ENCODE data around the gene C1QTNF1.

Gene C1QTNF1

DNA sequence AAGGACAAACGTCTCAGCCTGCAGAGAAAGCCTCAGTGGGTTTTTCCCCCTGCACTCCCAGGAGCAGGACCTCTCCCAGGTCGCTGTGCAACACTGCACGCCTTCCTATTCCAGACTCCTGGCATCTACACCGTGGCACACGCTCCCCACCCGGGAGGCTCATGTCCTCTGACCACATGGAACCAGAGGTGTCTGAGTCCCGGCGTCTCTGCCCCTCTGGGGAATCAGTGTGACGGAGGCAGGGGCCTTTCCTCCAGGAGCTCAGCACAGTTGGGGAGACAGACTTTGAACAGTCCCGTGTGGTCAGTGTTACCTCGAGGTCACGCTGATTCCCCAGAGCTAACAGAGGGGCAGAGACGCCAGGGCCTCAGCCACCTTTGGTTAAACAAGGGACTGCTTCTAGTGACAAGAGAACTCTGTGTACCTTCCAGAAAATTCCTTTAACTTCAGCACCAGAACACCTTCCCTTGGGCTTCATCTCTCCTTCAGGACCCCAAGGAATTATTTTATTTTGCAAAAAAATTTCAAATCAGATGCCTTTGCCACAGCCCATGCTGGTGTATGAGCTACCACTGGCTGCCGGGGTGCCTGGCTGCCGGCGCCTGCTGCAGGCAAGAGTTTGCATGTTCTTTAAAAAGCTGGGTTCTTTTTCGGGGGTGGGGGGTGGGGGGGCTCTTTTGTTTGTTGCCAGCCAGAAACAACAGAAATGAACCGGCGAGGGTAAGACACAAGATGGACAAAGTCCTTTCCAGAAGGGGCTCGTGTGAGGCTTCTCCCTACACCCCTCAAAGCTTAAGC is 21.0 kb upstream of the C1QTNF1 start:
- TF ChIP-seq SUZ12 (IDR thresholded peaks at IDR 0.05; ENCODE audit: extremely low read depth, insufficient read depth, insufficient read length) (no peak), ZNF274 (IDR thresholded peaks at IDR 0.05; ENCODE audit: low read depth, low read length) (no peak), YY1 (IDR thresholded peaks at IDR 0.05; ENCODE audit: insufficient read depth, insufficient read length) (no peak)
- Histone ChIP-seq H3K9ac (ENCODE audit: insufficient read length, low read depth) (no peak overlapping the region), H3K9me3 (ENCODE audit: insufficient read depth, low read length) (no peaks in the 10 kb centered on the region), H3K36me3 (ENCODE audit: insufficient read depth, insufficient read length, low read length) (peaks cover 65% of the 10 kb centered on the region), H3K4me3 (ENCODE audit: insufficient read length, low read depth) (no peak overlapping the region), H3K4me1 (ENCODE audit: insufficient read depth, insufficient read length) (peaks cover 3% of the 10 kb centered on the region), H3K27me3 (ENCODE audit: insufficient read depth, insufficient read length) (peaks cover 17% of the 10 kb centered on the region)
- no peak for DNase-seq (ENCODE audit: low read depth, low spot score)

DNA sequence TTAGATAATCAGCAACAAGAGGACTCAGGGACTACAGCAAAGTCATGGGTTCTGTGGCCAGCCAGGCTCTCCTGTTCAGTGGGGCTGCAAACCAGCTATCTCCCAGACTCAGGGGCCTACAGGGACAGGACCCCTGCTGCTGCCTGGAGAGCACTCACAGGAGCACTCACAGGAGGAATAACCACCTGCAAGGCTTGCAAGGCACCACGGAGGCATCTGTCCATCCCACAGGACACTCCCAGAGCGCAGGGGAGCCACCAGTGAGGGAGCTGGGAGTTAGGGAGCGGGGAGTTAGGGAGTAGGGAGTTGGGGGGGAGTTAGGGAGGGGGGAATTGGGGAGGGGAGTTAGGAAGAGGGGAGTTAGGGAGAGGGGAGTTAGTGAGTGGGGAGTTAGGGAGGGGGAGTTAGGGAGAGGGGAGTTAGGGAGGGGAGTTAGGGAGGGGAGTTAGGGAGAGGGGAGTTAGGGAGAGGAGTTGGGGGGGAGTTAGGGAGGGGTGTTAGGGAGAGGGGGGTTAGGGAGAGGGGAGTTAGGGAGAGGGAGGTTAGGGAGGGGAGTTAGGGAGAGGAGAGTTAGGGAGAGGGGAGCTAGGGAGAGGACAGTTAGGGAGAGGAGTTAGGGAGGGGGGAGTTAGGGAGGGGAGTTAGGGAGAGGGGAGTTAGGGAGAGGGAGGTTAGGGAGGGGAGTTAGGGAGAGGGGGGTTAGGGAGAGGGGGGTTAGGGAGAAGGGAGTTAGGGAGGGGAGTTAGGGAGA is 20.1 kb upstream of the C1QTNF1 start:
- Histone ChIP-seq H3K27me3 (ENCODE audit: insufficient read depth, insufficient read length) (peaks cover 20% of the 10 kb centered on the region), H3K36me3 (ENCODE audit: insufficient read depth, insufficient read length, low read length) (peaks cover 60% of the 10 kb centered on the region), H3K9ac (ENCODE audit: insufficient read length, low read depth) (no peak overlapping the region), H3K4me3 (ENCODE audit: insufficient read length, low read depth) (no peak overlapping the region), H3K4me1 (ENCODE audit: insufficient read depth, insufficient read length) (peaks cover 6% of the 10 kb centered on the region), H3K9me3 (ENCODE audit: insufficient read depth, low read length) (no peaks in the 10 kb centered on the region)
- TF ChIP-seq YY1 (IDR thresholded peaks at IDR 0.05; ENCODE audit: insufficient read depth, insufficient read length) (no peak), SUZ12 (IDR thresholded peaks at IDR 0.05; ENCODE audit: extremely low read depth, insufficient read depth, insufficient read length) (no peak), ZNF274 (IDR thresholded peaks at IDR 0.05; ENCODE audit: low read depth, low read length) (no peak)
- DNase-seq (ENCODE audit: low read depth, low spot score), result no peak

DNA sequence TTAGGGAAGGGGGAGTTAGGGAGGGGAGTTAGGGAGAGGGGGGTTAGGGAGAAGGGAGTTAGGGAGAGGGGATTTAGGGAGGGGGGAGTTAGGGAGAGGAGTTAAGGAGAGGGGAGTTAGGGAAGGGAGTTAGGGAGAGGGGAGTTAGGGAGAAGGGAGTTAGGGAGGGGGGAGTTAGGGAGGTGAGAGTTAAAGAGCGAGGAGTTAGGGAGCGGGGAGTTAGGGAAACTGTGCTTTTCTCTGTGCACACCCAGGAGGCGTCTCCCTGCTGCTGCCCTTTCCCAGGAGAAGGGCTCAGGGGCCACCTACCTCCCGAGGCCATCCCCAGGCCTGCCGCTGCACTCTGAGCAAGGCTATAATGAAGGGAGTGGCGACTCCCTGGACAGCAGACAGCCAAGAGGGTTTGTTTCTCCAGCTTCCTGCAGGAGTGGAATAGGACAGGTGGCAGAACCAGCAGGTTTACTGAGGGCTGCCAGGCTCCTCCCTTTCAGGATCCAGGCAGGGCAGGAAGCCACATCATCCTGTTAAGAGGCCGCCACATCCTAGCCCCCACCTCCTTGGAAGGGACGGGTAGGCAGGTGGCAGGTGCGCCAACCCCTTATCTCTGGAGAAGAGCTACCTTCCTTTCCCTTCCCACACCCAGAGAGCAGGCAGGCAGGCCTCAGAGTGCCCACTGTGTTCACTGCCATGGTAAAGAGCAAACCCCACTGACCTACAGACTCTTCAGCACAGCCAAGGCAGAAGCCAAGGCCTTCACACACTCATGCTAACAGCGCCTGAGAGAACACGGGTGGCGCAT is 18.7 kb upstream of the C1QTNF1 start:
- H3K4me1 ChIP-seq (ENCODE audit: insufficient read depth, insufficient read length), result peaks cover 8% of the 10 kb centered on the region
- no peak overlapping the region for H3K4me3 ChIP-seq (ENCODE audit: insufficient read length, low read depth)
- H3K36me3 ChIP-seq (ENCODE audit: insufficient read depth, insufficient read length, low read length), result peaks cover 50% of the 10 kb centered on the region
- peaks cover 20% of the 10 kb centered on the region for H3K27me3 ChIP-seq (ENCODE audit: insufficient read depth, insufficient read length)
- no peak for TF ChIP-seq YY1 (IDR thresholded peaks at IDR 0.05; ENCODE audit: insufficient read depth, insufficient read length)
- TF ChIP-seq ZNF274 (IDR thresholded peaks at IDR 0.05; ENCODE audit: low read depth, low read length), result no peak
- no peak for TF ChIP-seq SUZ12 (IDR thresholded peaks at IDR 0.05; ENCODE audit: extremely low read depth, insufficient read depth, insufficient read length)
- no peak overlapping the region for H3K9ac ChIP-seq (ENCODE audit: insufficient read length, low read depth)
- DNase-seq (ENCODE audit: low read depth, low spot score), result no peak
- no peaks in the 10 kb centered on the region for H3K9me3 ChIP-seq (ENCODE audit: insufficient read depth, low read length)

DNA sequence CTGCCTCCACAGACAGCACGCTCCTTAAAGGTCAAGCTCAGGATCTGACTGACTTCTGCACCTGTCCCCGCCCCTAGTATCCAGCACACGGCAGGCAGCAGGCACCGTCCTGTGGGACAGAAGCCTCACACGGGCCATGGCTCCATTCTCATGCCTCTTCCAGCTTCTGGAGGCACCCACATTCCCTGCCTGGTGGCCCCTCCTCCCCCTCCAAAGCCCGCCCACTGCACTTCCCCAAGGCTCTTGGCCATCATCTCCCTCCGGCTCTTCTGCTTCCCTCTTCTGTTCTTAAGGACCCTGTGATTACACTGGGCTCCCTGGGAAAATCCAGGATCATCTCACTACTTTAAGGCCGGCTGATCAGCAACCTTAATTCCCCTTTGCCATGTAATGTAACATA is 17.9 kb upstream of the C1QTNF1 start:
- no peak overlapping the region for H3K9ac ChIP-seq (ENCODE audit: insufficient read length, low read depth)
- peaks cover 43% of the 10 kb centered on the region for H3K36me3 ChIP-seq (ENCODE audit: insufficient read depth, insufficient read length, low read length)
- H3K4me1 ChIP-seq (ENCODE audit: insufficient read depth, insufficient read length), result peaks cover 9% of the 10 kb centered on the region
- H3K4me3 ChIP-seq (ENCODE audit: insufficient read length, low read depth), result no peak overlapping the region
- no peaks in the 10 kb centered on the region for H3K9me3 ChIP-seq (ENCODE audit: insufficient read depth, low read length)
- no peak for TF ChIP-seq ZNF274 (IDR thresholded peaks at IDR 0.05; ENCODE audit: low read depth, low read length)
- TF ChIP-seq YY1 (IDR thresholded peaks at IDR 0.05; ENCODE audit: insufficient read depth, insufficient read length), result no peak
- TF ChIP-seq SUZ12 (IDR thresholded peaks at IDR 0.05; ENCODE audit: extremely low read depth, insufficient read depth, insufficient read length), result no peak
- peaks cover 20% of the 10 kb centered on the region for H3K27me3 ChIP-seq (ENCODE audit: insufficient read depth, insufficient read length)
- no peak for DNase-seq (ENCODE audit: low read depth, low spot score)

DNA sequence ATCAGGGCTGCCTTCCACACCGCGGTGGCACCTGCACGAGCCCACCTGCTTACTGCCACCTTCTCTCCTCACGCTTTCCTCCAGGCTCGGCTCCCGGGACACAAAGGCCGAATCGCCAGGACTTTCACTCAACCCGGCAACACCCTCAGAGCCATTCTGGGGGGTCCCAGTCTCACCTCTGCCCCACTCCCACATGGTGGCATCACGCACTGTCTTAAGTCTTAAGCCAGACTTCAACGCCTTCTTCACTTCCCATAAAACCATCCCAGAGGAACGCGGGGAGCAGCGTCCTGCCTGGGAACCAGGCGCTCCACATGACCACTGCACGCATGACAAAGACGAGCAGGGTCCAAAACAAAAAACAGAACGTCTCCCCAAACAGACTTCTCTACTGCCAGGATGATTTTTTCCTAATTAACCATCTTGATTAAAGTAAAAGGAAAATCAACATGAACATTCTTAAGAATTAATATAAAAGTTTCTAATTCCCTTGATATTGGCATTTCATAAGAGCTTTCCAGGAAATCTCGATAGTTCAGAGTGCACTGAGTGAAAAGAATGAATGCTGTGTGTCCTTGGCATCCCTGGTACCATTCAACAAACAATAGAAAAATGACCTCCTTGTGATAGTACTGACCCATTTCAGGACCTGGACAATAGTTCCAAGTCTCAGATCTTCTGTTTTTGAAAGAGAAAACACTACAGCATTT is 17.0 kb upstream of the C1QTNF1 start:
- H3K4me1 ChIP-seq (ENCODE audit: insufficient read depth, insufficient read length), result peaks cover 9% of the 10 kb centered on the region
- no peaks in the 10 kb centered on the region for H3K9me3 ChIP-seq (ENCODE audit: insufficient read depth, low read length)
- H3K36me3 ChIP-seq (ENCODE audit: insufficient read depth, insufficient read length, low read length), result peaks cover 43% of the 10 kb centered on the region
- TF ChIP-seq ZNF274 (IDR thresholded peaks at IDR 0.05; ENCODE audit: low read depth, low read length) (no peak), SUZ12 (IDR thresholded peaks at IDR 0.05; ENCODE audit: extremely low read depth, insufficient read depth, insufficient read length) (no peak), YY1 (IDR thresholded peaks at IDR 0.05; ENCODE audit: insufficient read depth, insufficient read length) (no peak)
- no peak overlapping the region for H3K9ac ChIP-seq (ENCODE audit: insufficient read length, low read depth)
- no peak for DNase-seq (ENCODE audit: low read depth, low spot score)
- peaks cover 20% of the 10 kb centered on the region for H3K27me3 ChIP-seq (ENCODE audit: insufficient read depth, insufficient read length)
- H3K4me3 ChIP-seq (ENCODE audit: insufficient read length, low read depth), result no peak overlapping the region

DNA sequence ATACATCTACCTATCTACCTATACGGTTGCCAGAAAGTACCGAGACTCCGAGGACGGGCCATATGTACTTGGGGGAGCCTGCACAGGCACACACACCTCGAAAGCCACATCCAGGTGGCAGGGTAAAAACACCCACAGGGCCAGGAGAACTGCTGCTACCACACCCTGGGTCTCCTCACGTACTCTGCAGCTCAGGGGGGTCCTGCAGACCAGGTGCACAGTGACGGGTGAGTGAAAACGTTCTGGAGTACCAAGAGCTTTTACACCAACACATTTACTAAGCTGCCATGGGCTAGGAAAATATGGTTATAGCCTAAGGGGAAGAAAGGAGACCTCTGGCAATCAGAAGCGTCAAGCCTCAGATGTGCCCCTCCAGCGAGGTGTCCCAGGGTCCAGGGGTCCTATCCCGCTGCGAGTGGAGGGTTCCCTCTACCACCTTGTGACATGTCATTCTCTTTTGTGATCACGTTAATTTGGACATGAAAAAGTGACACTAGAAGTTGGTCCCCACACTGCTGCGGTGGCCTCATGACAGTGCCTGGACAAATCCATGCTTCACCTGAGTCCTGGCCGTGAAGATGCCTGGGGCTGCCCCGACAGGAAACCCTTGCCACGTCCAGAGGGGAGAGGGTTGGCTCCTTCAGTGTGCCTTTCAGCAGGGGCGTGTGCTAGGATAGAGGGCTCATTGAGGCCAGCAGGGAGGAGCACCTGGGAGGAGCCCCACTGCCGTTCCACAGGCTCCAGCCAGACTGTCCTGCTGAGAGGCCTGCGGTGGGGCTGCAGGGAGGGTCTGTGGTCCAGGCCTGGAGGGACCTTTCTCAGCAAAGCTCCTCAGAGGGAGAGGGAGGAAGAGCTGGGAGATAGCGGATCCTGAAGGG is 16.2 kb upstream of the C1QTNF1 start:
- H3K4me1 ChIP-seq (ENCODE audit: insufficient read depth, insufficient read length), result peaks cover 9% of the 10 kb centered on the region
- H3K27me3 ChIP-seq (ENCODE audit: insufficient read depth, insufficient read length), result peaks cover 16% of the 10 kb centered on the region
- no peak for TF ChIP-seq SUZ12 (IDR thresholded peaks at IDR 0.05; ENCODE audit: extremely low read depth, insufficient read depth, insufficient read length)
- no peak for TF ChIP-seq ZNF274 (IDR thresholded peaks at IDR 0.05; ENCODE audit: low read depth, low read length)
- TF ChIP-seq YY1 (IDR thresholded peaks at IDR 0.05; ENCODE audit: insufficient read depth, insufficient read length), result no peak
- DNase-seq (ENCODE audit: low read depth, low spot score), result no peak
- peaks cover 35% of the 10 kb centered on the region for H3K36me3 ChIP-seq (ENCODE audit: insufficient read depth, insufficient read length, low read length)
- H3K9ac ChIP-seq (ENCODE audit: insufficient read length, low read depth), result peak overlapping the region; percentile 22
- no peak overlapping the region for H3K4me3 ChIP-seq (ENCODE audit: insufficient read length, low read depth)
- H3K9me3 ChIP-seq (ENCODE audit: insufficient read depth, low read length), result peaks cover 7% of the 10 kb centered on the region

All from NT2/D1 (cell line).